LNCaP clone FGC (cell line): Measurements from ENCODE around the gene DNAH5.

Experiments
- DNase-seq: peaks from one replicate; pipeline ENCODE4 v3.0.0-alpha.2; 2011; ENCODE audit warnings: low read depth
- H3K4me3 ChIP-seq: 2 replicates; pipeline ENCODE4 v1.5.1; 2011; ENCODE audit warnings: mild to moderate bottlenecking, low read depth, low read length, control low read depth
- CTCF ChIP-seq: IDR thresholded peaks from 2 replicates; pipeline ENCODE4 v1.5.1; 2012; ENCODE audit warnings: mild to moderate bottlenecking; ENCODE audit not compliant: control insufficient read depth, insufficient read depth; ENCODE audit errors: extremely low read depth

Gene DNAH5

DNA sequence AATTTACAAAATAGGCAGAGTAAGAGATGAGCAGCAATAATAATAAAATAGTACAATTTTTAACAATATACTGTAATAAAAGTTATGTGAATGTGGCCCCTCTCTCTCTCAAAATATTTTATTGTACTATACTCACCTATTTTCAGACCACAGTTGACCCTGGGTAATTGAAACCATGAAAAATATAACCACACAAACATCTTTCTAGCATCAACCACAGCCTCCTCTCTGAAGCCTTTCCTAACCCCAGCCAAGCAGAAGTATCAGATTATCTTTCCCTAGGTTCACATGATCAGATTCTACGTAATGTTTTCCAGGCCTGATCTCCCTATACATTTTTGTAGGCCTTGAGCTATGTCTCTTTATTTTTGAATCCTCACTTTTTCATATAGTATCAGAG, 35.2 kb downstream of the DNAH5 start:
- no peak for DNase-seq
- no peak overlapping the region for H3K4me3 ChIP-seq
- no peak for TF ChIP-seq CTCF

- TF ChIP-seq CTCF, result no peak
- DNase-seq, result no peak
- no peak overlapping the region for H3K4me3 ChIP-seq
These were observed 45.9 kb downstream of the DNAH5 start for GRCh38 chr5:13898569-13898968.

- no peak for DNase-seq
- no peak overlapping the region for H3K4me3 ChIP-seq
- TF ChIP-seq CTCF, result no peak
These were observed 66.1 kb downstream of the DNAH5 start for GRCh38 chr5:13878357-13878756.

DNA sequence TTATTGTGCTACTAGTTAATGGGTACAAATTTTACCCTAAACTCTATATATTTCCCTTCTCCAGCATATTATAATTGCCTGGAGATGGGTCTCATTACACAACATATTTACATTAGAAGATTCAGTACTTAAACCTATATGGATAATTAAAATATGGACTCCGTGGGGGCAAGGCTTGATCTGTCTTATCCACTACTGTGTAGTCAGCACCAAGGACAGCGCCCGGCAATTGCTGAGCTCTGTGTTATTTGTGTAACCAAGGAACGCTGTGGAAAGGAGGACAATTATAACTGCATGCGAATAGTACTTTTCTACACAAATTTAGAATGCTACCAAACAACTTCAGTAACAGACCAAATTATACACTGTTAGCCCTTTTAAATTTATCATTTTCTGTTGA, 77.7 kb downstream of the DNAH5 start:
- peak; percentile 7 for DNase-seq
- H3K4me3 ChIP-seq, result no peak overlapping the region

GRCh38 chr5:13865312-13865711, 79.2 kb downstream of the DNAH5 start:
- no peak for TF ChIP-seq CTCF
- no peak overlapping the region for H3K4me3 ChIP-seq
- no peak for DNase-seq

More for the DNA sequence above, 77.7 kb downstream of the DNAH5 start:
- no peak for TF ChIP-seq CTCF

- no peak for TF ChIP-seq CTCF
- DNase-seq, result no peak
These were observed 84.3 kb downstream of the DNAH5 start for GRCh38 chr5:13860146-13860545.

DNA sequence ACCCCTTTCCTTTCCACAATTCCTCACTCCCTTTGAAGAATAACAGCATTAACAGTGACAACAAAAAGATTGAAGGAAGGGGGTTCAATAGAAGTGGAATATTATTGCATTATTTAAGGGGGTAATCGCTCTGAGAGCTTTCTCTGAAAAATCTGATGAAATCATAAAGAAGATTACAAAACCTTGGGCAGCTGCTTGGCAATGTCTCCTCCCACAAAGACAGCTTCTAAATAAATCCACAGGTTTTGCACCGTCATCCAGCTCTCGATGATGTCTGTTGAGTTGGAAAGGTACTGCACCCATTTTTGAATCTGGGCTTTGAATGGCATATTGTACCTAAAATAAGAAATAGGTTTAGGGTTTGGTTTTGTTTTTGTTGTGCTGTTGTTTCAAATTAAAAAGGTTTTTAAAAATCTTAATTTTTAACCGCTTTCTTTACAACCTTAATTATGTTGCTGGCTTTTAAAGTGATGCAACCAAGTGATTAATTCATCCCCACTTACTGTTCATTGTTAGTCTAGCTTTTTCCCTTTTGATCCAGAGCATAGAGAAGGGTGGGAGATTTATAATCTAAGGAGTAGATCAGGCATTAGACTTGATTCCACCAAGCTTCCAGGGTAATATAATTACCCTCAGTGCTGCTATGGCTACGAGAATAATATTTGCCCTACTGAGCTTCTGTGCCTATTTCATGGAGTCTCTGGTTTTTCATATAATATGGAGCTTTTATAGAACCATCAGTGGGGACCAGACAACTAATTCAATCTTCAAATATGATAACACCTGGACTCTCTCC, 85.0 kb downstream of the DNAH5 start:
- DNase-seq, result no peak
- TF ChIP-seq CTCF, result no peak
- no peak overlapping the region for H3K4me3 ChIP-seq

More at GRCh38 chr5:13860146-13860545, 84.3 kb downstream of the DNAH5 start:
- H3K4me3 ChIP-seq, result no peak overlapping the region
